ENCODE measurements around the gene BMPR1B. TPM values are rescaled to one million over a fixed set of nuclear protein-coding genes. Genes with fewer than 3 reads are reported as not detected.

Gene BMPR1B
- total RNA-seq, 1 experiment from 2014 or later: 0.35 TPM

- Histone ChIP-seq H3K9me3 (ENCODE audit: control insufficient read depth, low read depth, low read length) (no peaks in the 10 kb centered on the region), H4K20me1 (ENCODE audit: control insufficient read depth, insufficient read depth, insufficient read length) (no peaks in the 10 kb centered on the region), H2BK120ac (ENCODE audit: low read depth, low read length, poor library complexity, severe bottlenecking) (no peak overlapping the region), H3K79me2 (ENCODE audit: insufficient read depth, low read length) (no peaks in the 10 kb centered on the region), H2BK5ac (ENCODE audit: insufficient read length, low read length) (no peak overlapping the region), H3K23ac (ENCODE audit: insufficient read length, low read depth, low read length) (no peak overlapping the region), H4K91ac (ENCODE audit: insufficient read length, low read depth, low read length) (no peak overlapping the region), H3K27me3 (ENCODE audit: insufficient read depth, low read length) (no peaks in the 10 kb centered on the region), H2AFZ (ENCODE audit: low read length) (no peak overlapping the region), H3T11ph (ENCODE audit: low read length) (no peak overlapping the region), H2BK12ac (ENCODE audit: insufficient read length, low read depth, low read length) (no peak overlapping the region), H2BK20ac (ENCODE audit: low read depth, low read length, poor library complexity, severe bottlenecking) (no peak overlapping the region), H3K79me1 (ENCODE audit: insufficient read depth, low read depth, low read length, poor library complexity, severe bottlenecking) (no peaks in the 10 kb centered on the region), H3K18ac (ENCODE audit: insufficient read length, low read depth, low read length) (no peak overlapping the region), H3K9ac (ENCODE audit: extremely low read depth, insufficient read length, low read length) (no peak overlapping the region), H3K56ac (ENCODE audit: insufficient read length, low read depth, low read length) (no peak overlapping the region), H4K5ac (ENCODE audit: insufficient read length, low read depth, low read length) (no peak overlapping the region), H2AK5ac (ENCODE audit: insufficient read length, low read length) (no peak overlapping the region), H3K27ac (ENCODE audit: insufficient read length, low read depth, low read length) (no peak overlapping the region), H2BK15ac (ENCODE audit: low read depth, low read length) (no peak overlapping the region), H3K23me2 (ENCODE audit: insufficient read length, low read depth, low read length, poor library complexity, severe bottlenecking) (no peaks in the 10 kb centered on the region), H4K8ac (replicated peaks; ENCODE audit: insufficient read length, low read depth, low read length) (no peak overlapping the region), H3K4me1 (ENCODE audit: insufficient read depth, low read length) (no peaks in the 10 kb centered on the region), H3K4me2 (ENCODE audit: insufficient read depth, insufficient read length, low read length) (no peak overlapping the region), H3K4ac (ENCODE audit: low read depth, low read length) (no peak overlapping the region), H3K14ac (ENCODE audit: insufficient read depth, low read length) (no peak overlapping the region)
- Mint-ChIP-seq H3K4me3 (no peak overlapping the region), H3K27ac (no peak overlapping the region), H3K36me3 (ENCODE audit: insufficient read depth in 1 of 3, low read depth in 3 of 3) (no peaks in the 10 kb centered on the region), H3K9me3 (no peaks in the 10 kb centered on the region), H3K4me1 (no peaks in the 10 kb centered on the region), H3K27me3 (ENCODE audit: low read depth) (no peaks in the 10 kb centered on the region)
- no peak for DNase-seq
- TF ChIP-seq CTCF (conservative IDR thresholded peaks at IDR 0.05): no peak
- no CpG with 5 or more reads among the region's 2 CpGs for WGBS (ENCODE audit: extremely low coverage, insufficient read length, low lambda C conversion rate)
These were observed 120.2 kb downstream of the BMPR1B start for GRCh38 chr4:94877973-94878372.

All from H9 (cell line).